Stimulated activated CD8-positive, alpha-beta memory T cell treated with anti-CD3 and anti-CD28 coated beads, Interleukin-2, amount 100 ng/mL, for 1 hour (primary cell): ENCODE results near the gene CCDC57.

Experiments
- DNase-seq, 2 donors: peaks; one replicate each; pipeline ENCODE4 v3.0.0-alpha.2; 2020; ENCODE audit warnings: low read depth in 2 of 2

The CCDC57 gene

DNA sequence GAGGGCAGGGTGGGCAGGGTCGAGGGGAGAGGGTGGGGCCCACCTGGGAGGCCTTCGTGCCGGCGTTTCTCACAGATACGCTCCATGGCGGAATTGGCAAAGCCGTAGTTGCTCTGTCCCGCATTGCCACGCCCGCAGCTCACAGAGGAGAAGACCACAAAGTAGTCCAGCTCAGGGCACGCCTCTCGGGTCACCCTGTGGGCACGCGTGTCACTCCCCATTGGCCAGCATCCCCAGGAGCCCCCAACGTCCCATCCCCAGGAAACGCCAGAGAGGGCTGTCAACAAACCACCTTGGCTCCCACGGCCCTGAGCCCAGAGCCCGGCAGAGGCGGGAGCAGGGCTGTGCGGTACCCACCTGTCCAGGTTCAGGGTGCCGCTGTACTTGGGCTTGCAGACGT lies 130.7 kb downstream of the CCDC57 start:
- no peak for DNase-seq

DNA sequence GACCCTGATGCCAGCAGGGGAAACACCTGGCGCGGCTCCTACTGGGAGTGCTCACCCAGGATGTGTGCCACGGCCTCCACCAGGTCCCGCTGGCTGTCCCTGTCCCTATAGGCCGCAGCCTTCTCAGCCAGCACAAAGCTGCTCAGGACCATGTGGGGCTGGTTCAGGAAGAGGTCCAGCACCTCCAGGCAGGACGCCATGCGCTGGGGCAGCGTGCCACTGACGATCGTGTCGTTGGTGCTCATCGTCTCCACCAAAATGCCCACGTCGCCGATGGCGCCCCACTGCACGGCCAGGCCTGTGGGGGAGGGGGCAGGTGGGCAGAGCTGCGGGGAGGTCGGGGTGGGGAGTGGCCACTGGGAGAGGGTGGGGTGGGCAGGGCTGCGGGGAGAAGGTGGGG lies 131.1 kb downstream of the CCDC57 start:
- DNase-seq = no peak

DNA sequence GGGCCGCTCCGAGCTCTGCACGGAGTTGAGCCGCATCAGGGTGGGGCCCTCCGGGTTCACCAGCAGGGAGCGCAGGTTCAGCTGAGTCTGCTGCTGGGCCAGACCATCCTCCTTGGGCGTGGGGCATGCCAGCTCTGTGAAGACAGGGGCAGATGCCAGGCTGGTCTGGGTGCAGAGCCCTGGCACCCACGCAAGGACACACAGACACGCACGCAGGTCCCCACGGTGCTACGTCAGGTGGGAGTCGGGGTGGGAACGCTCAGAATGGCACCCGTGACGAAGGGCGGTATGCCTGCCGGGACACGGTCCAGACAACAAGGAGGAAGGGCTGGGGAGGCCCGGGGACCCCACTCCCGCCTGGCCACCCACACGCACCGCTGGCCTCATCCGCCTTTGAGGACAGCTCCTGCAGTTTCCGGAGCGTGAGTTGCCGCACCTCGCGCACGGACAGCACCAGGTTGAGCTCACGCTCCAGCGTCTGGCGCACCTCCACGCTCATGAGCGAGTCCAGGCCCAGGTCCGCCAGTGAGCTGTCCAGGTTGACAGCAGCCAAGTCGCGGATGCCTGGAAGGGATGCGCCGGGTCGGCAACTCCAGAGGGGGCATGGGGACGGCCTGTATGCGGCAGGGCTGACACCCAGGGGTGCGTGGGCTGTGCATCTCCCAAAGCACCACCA lies 131.7 kb downstream of the CCDC57 start:
- DNase-seq = no peak

DNA sequence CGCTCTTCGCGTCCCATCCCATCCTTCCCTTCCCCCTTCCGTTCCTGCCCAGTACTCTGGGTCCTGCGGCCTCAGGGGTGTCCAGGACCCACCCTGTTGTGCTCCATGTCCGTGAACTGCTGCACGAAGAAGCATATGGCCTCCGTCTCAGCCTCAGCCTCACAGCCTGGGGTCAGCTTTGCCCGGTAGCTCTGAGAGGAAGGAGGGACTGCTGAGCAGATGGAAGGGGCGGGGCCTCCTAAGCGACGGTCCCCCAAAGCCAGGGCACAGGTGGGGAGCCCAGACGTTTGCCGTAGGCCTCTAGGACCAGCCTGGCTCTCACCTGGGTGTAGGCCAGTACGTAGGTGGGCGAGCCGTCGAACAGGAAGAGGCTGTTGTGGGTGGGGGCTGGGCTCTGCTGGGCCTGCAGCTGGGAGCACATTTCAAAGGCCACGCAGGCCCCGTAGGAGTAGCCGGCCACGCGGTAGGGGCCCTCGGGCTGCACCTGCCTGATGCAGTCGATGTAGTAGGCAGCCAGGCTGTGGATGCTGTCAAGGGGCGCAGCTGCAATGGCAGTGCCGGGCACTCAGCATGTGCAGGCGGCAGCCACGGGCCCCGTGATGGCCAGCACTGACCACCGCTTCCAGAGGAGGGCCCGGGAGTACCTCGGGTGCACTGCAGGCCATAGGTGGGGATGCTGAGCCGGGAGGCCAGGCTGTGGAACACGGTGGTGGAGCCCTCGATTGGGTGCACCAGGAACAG lies 132.4 kb downstream of the CCDC57 start:
- DNase-seq = no peak

DNA sequence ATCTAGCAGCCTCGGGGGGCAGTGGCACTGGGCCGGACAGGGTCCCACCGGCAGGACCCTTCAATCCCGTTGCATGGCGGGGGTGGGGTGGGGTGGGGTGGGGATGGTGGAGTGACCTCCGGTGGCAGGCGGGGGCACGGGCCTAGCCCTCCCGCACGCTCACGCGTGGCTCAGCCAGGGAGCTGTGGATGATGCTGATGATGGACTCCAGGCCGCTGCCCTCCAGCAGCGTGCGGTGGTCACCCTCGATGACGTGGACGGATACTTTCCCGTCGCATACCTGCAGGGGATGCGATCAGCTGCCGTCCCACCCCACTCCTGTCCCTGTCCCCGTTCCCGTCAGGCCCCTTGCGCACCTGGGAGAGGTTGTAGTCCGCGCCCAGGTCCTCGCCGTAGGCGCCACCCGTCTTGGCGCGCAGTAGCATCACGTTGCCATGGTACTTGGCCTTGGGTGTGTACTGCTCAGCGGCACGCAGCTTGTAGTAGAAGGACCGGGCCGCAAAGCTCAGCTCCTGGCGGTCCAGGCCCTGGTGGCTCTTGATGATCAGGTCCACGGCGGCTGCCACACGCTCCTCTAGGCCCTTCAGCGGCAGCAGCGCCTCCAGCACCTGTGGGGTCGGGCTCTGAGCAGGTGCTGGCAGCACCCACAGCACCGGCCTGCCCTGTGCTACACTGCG lies 133.5 kb downstream of the CCDC57 start:
- no peak for DNase-seq

DNA sequence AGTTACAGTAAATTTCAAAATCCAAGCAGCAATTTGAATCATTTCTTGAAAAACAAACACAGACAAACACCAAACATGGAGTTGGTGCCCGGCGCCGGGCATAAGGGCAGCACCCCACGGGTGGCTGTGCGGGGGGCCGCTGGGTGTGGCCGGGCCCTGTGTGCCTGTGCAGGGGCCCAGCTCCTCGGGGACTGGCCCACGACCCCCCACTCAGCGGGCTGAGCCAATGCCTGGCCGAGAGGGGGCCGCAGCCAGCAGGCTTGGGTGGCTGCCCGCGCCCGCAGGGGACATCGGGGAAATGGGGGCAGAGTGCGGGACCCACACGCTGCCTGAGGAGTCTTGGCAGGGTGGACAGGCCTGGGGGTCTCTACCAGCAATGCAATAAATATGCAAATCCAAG lies 134.2 kb downstream of the CCDC57 start:
- no peak for DNase-seq

DNA sequence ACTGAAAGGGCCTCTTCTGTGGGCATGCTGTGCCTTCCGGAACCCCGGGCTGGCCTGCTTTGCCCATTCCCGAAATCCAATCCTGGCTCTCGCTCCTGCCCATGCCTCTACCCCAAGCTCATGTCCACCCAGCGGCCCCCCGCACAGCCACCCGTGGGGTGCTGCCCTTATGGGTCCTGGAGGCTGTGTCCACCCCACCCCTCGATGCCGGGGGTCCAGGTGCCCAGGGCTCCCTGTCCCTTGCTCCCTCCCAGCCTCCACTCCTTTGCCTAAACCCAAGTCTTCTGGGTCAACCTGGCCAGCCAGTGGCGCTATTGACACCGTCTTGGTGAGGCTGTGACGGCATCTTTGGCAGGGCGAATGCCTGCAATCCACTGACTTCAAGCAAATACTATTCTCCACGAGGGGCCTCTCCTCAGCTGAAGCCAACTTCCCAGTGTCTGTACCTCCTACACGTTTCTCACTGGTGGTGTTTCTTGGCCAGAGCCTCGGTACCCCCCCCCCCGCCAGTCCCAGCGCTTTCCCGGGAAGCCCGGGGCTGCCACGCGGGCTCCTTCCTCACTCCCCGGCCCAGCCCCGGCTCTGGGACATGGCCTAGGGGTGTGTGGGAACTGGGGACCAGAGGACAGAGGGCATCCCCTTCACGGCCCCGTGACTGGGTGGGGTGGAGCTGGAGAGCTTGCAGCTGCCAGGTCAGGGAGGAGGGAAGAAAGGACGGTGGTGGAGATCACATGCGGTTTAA lies 134.9 kb downstream of the CCDC57 start:
- no peak for DNase-seq

DNA sequence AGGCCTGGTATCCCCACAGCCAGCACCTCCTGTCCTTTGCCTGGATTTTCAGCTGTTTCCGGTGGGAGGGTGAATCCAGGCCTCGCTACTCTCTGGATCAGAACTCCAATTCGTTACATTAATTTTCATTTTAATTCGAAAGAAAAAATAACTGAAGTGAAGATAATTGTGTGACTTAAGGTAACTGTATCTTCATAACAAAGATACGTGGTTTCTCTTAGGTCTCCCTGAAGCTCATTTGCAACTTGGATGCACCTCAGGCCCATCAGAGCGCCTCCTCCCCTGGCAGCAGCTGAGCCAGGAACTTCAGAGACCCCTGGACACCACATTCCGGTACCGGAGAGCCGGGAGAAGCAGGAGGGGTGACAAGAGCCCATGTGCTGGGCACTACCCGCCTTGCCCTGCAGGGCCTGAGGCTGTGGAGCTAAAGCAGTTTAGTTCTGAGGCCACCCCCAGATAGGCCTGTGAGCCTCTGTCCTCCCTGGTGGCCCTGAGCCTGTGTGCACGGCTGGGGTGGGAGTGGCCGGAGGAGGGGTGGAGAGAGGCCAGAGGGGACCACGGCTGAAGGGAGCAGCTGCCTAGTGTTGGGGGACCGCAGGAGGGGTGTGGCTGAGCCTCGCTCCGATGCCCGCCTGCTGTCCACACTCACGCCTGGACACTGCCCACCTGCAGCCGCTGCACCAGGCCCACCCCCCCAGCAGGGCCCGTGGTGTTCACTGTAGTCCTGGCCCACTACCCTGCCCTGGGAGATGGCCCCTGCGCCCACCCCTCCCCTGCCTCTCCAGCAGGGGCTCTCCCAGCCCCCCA lies 135.7 kb downstream of the CCDC57 start:
- DNase-seq = no peak

DNA sequence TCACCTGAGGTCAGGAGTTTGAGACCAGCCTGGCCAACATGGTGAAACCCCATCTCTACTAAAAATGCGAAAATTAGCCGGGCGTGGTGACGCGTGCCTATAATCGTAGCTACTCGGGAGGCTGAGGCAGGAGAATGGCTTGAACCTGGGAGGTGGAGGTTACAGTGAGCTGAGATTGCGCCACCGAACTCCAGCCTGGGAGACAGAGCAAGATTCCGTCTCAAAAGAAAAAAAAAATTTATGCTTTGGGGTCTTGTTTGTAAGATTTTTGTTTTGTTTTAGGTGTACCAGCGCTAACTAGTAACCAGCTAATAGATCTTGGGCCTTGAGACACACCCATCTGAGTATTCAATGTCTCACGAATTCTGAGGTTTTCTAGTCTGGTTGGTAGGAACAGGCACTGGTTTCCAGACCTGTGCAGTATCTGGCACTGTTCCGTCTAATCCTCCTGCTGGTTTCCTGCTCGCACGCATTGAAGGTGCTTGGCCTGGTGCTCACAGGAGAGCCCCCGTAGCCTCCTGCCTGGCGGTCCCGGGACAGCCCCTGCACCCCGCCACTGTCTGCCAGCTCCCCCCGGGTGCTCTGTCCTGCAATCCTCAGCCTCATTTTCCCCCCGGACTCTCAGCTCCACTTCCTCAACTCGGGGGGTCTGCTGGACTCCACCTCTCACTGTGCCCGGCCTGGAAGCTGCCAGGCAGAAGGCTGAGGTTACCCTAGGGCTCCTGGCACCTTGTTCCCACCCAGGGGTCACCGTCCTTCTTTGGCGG lies 136.4 kb downstream of the CCDC57 start:
- DNase-seq = no peak

DNA sequence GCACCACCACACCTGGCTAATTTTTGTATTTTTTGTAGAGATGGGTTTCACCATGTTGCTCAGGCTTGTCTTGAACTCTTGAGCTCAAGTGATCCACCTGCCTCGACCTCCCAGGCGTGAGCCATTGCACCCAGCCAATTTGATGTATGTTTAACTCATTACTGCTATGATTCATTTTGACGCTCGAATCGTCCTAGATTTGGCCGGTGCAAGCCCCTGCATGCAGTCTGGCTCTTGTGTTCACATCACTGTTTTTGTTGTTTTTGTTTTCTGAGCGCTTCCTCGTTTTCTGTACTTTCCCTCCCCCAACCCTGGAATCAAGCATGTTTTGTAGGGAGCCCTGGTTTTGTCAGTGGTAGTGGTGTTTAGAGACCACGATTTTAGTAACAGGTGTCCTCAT lies 139.2 kb downstream of the CCDC57 start:
- DNase-seq = no peak

DNA sequence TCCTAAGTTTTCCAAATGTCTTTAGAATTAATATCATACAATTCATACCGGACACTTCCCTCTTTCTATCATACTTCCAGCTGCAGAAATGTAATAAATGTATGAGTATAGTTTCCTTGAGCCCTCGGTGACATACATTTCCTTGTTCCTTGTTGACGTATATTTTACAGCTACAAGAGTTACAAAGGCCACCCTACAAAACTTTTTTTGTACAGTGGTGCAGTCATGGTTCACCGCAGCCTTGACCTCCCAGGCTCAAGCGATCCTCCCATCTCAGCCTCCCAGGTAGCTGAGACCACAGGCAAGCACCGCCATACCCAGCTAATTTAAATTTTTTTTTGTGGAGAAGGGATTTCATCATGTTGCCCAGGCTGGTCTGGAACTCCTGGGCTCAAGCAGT lies 139.8 kb downstream of the CCDC57 start:
- no peak for DNase-seq

DNA sequence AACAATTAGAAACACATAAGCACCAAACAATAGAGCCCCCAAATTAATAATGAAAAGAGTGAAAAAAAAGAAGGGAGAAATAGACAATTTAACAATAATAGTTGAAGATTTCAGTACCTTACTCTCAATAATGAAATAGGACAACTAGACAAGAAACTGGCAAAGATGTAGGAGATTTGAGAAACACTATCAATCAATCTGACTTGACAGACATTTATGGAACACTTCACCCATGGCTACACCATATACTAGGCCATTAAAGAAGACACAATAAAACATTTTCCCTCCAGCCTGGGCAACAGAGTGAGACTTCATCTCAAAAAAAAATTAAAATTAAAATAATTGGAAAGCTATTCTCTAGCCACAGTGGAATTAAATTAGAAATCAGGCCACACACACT lies 142.0 kb downstream of the CCDC57 start:
- DNase-seq = no peak

DNA sequence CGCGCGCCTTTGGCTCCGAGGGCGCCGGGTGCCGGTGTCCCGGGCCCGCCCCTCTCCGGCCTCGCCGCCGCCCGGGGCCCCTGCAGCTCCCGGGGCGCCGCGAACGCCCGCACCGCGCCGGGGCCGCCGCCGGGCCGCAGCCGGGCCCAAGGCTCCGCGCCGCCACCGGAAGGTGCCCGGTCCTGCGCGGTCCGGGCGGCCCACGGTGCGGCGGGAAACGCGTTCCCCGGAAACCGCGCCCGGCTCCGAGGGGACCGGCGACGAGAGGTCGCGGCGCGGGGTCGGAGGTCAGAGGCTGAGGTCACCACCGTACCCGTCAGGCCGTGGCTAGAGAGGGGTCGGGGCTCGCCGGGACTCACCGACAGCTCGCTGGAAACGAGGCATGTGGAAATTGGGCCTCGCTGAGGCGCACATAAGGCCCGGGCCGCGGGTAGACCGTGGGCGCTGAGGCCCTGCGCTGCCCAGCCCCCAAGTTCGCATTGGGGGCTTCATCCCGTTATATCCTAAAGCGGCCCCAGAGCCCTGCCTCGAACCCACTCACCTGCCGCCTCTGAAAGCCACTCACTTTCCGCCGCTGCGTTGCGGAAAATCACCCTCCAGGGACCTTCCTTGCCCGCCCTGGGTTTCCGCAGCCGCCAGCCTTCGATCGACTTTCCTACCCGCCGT lies 146.9 kb downstream of the CCDC57 start, which contains the start of gene DUS1L:
Gene DUS1L, minus strand, starts transcription at position 167 of the 666 bp plus-strand sequence. CDS start 745 bp downstream, outside the sequence.
- peak; percentile 47 to 55 for DNase-seq

DNA sequence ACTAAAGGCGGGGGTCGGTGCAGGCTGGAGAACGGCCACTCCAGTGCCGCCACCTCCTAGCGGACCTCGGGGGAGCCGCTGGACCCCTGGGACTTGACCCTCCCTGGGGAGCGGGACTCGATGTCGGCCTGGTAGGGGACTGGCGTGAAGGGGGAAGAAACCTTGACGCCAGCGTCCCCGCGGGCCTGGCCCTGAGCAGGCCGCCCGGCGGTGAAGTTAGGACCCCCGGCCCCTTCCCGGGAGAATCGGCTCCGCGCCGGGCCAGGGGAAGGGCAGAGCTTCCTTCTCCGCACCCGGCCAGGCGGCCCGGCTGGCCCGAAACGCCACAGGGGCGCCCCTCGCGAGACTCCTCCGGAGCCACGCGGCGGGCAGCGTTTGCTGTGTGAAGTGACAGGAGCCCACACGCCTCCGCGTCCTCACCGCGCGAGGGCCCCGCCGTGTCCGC lies 147.4 kb downstream of the CCDC57 start:
- no peak for DNase-seq

DNA sequence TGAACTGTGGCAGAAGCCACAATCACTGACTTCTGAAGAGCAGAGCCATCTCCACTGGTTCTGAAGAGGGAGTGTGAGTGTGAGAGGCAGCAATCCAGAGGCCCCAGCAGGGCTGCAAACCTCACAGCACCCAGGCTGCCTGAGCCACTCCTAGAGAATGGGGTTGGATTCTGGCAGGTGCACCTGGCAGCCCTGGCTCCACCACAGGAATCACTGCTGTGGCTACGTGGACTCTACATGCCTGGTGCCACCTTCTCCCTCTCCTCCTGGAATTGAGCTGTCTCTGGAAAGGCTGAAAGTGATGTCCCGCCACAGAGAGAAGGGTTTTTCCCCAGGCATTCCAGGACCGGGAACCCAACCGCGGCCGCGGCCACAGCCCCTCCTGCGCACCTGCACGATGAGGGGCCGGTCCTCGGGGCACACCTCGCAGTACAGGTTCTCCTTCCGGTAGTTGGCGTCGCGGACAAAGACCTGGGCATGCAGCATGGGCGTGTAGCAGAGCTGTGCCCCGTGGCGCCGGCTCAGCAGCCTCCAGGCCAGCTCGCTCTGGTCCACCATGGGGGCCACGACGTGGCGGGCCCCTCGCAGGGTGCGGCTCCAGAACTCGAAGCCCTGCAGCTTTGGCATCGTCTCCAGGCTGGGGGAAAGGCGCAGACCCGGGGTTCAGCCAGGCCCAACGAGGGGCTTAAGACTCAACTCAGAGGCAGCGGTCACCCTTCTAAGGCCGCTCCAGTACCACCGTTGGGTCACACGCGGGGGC lies 148.0 kb downstream of the CCDC57 start:
- no peak for DNase-seq

DNA sequence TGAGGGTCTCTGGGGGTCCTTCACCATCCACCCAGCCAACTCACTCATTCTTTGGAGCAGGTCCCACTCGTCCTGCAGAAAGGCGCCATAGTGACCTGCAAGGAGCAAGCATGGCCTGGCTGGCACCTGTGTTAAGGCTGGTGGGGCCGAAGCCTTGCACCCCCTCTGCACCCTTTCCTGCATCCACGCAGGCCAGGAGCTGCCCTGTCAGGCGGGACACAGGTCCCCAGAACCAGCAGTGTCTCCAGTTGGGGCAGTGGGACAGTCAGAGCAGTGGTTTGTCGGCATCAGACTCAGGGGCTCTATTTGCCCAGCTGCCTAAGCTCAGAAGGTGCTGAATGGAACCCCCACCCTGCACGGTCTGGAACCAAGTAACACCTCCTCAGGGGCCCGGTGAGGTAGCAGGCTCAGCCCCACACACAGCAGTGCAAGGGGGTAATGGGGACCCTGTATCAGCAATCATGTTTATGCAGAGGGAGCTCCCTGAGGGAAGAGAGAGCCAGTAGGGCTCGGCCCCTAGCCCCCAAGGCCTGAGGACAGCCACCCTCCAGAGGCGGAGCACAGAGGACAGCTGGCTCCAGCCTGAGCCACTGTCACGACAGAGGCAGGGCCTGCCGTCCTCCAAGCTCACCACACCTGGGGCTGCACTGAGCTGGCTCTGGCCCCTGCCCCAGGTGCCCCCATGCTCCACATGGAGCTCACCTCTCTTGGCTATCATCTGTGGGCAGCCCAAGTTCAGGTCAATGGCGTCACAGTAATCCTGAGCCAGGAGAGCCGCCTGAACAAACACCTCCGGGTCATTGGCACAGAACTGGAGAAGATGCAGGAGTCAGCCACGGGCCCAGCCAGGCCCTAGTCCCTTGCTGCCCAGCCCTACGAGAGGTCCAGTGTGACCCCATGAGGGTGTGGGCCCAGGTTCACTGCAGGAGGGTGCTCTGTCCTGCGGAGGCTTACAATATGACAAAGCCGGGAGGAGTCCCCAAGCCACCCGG lies 148.9 kb downstream of the CCDC57 start:
- no peak for DNase-seq

DNA sequence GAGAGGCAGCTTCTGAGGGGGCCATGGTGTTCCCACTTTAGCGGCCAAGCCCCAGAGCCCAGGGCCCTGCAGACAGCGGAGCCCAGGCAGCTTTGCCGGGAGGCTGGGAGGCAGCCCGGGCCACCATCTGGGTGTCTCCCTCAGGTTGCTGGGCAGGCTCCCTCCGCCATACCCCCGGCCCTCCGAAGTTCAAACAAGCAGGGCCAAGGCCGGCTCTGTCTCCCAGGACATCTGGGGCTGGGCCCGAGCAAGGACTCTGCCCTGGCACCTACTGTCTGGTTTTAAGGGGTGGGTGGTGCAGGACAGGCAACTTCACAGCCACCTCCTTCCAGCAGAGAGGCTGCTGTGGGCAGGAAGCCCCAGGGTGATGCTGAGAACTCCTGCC lies 149.7 kb downstream of the CCDC57 start:
- no peak for DNase-seq
